Psoas muscle (tissue), 8 donors: ENCODE results near the gene SMIM29. TPM values are rescaled to one million over a fixed set of nuclear protein-coding genes. Genes with fewer than 3 reads are reported as not detected.

Experiments
- ATAC-seq, 4 donors: fragments of 200-7000 bp; cut with Tn5 transposase; one replicate each; pipeline ENCODE4 v1.9.1; 2020; ENCODE audit warnings: moderate library complexity in 3 of 4, mild to moderate bottlenecking in 2 of 4
- DNase-seq, 2 donors: peaks; one replicate each; pipeline ENCODE4 v3.0.0-alpha.2; 2020
- H3K27ac ChIP-seq: fragments of 200-600 bp; one replicate; pipeline ENCODE4 v1.8.0; 2022
- H3K27me3 ChIP-seq, 3 donors: fragments of 200-600 bp in 1 of 3; one replicate each; pipeline versions ENCODE4 v1.6.1 to v1.8.0; 2013 to 2022; ENCODE audit warnings: low read length in 2 of 3, mild to moderate bottlenecking in 2 of 3, moderate library complexity in 1 of 3; ENCODE audit not compliant: insufficient read depth in 3 of 3
- H3K36me3 ChIP-seq, 2 donors: fragments of 200-600 bp in 1 of 2; one replicate each; pipeline versions ENCODE4 v1.6.1 to v1.8.0; 2013 to 2022; ENCODE audit warnings: low read depth in 1 of 2, mild to moderate bottlenecking in 1 of 2, moderate library complexity in 1 of 2; ENCODE audit not compliant: insufficient read depth in 1 of 2
- H3K4me1 ChIP-seq: fragments of 200-600 bp; one replicate; pipeline ENCODE4 v1.8.0; 2022
- H3K4me3 ChIP-seq: fragments of 200-600 bp; one replicate; pipeline ENCODE4 v1.8.0; 2022; ENCODE audit warnings: mild to moderate bottlenecking
- H3K9me3 ChIP-seq: fragments of 200-600 bp; one replicate; pipeline ENCODE4 v1.8.0; 2022
- CTCF ChIP-seq: fragments of 200-600 bp; IDR thresholded peaks from one replicate; pipeline ENCODE4 v1.8.0; 2022; ENCODE audit warnings: antibody characterized with exemption
- WGBS, 3 donors: extraction: QIAGEN DNeasy Blood & Tissue Kit; methylation state at CpG; one replicate each; pipeline versions ENCODE4 v1.1.6 to v1.1.7; 2013; 5-methylcytosine and 5-hydroxymethylcytosine counted together
- intact Hi-C, 2 donors: fragments of 100-400 bp; cut with DNase I; formaldehyde crosslinking; loops; one replicate each; pipeline versions ENCODE4 v1.11.0 to v1.14.2; 2022
- polyA plus RNA-seq, 3 donors: library from polyadenylated mRNA; stranded (reverse); fragments of 200-250 nt; gene quantifications; one replicate each; pipeline ENCODE4 v1.2.3, GENCODE V29; 2013
- total RNA-seq, 4 donors: library from RNA; stranded (reverse); fragmentation: NEBNext Ultra II Directional in 2 of 4; extraction: Animal tissue kit (Norgen Biotek cat#: 25700) in 2 of 4; gene quantifications; one replicate each; pipeline versions ENCODE4 v1.2.1 to v1.2.4, GENCODE V29; 2021 to 2023
- donor health status: healthy with polysubstance abuse.
- donor health status: DM: no; HTN: no; CAD: no; lungs with moderate emphysema.
- donor health status: Bipolar disorder and iron deficiency.
- donor health status: healthy.
- donor health status: DM: yes; HTN: yes; CAD: no.
- donor health status: DM: no; HTN: no; CAD: no.
- donor health status: DM: no; HTN: no; CAD: no.
- donor health status: DM: yes; HTN: yes; CAD: no.

SMIM29 gene
- total and polyA plus RNA-seq, 7 donors: 14.4 to 100 (median 37.8) TPM

GRCh38 chr6:34226731-34227586 is 21.8 kb downstream of the SMIM29 start:
- Histone ChIP-seq H3K4me1 (peaks cover 12% of the 10 kb centered on the region), H3K27me3 (no peaks in the 10 kb centered on the region), H3K36me3 (no peaks in the 10 kb centered on the region), H3K9me3 (no peaks in the 10 kb centered on the region), H3K4me3 (no peak overlapping the region), H3K27ac (no peak overlapping the region)
- no peak for ATAC-seq
- peak in 1 of 2 donors; percentile 36 for DNase-seq
- no peak for TF ChIP-seq CTCF
- intact Hi-C loops: no loop called here
- 84% methylated on average over 14 to 15 of the region's 15 CpGs for WGBS, 3 donors

GRCh38 chr6:34226066-34226465 is 22.7 kb downstream of the SMIM29 start:
- TF ChIP-seq CTCF: no peak

DNA sequence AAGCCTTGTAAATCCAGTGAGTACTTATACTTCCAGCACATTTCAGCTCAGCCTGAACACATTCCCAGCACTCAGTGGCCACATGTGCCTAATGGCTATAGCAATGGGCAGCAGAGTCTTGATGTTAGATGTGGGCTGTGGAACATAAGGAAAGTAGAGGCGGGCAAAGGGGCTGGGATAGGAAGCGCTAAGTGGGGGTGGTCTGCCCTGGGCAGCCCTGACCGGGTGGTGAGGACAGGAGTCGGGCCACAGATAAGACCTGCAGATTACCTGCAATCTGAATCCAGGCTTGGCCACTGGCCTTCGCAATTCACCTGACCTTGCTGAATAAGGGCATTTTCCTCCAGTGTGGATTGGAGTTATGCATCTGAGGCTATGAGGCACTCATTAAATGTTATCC is 23.3 kb downstream of the SMIM29 start:
- no peak for ATAC-seq
- DNase-seq: peak in 1 of 2 donors; percentile 15
- Histone ChIP-seq H3K36me3 (no peaks in the 10 kb centered on the region), H3K27me3 (no peaks in the 10 kb centered on the region), H3K27ac (no peak overlapping the region), H3K9me3 (no peaks in the 10 kb centered on the region), H3K4me3 (no peak overlapping the region), H3K4me1 (peaks cover 12% of the 10 kb centered on the region)
- intact Hi-C loops: no loop called here
- 94 to 99% (median 98%) methylated on average over 5 of the region's 5 CpGs for WGBS, 3 donors
- no peak for TF ChIP-seq CTCF

More at GRCh38 chr6:34226066-34226465, 22.7 kb downstream of the SMIM29 start:
- Histone ChIP-seq H3K9me3 (no peaks in the 10 kb centered on the region), H3K27me3 (no peaks in the 10 kb centered on the region), H3K4me3 (no peak overlapping the region), H3K36me3 (no peaks in the 10 kb centered on the region), H3K4me1 (peaks cover 12% of the 10 kb centered on the region), H3K27ac (no peak overlapping the region)
- 79 to 87% (median 85%) methylated on average over 7 of the region's 7 CpGs for WGBS, 3 donors
- DNase-seq: peak in 1 of 2 donors; percentile 30
- intact Hi-C loops: no loop called here
- no peak for ATAC-seq

DNA sequence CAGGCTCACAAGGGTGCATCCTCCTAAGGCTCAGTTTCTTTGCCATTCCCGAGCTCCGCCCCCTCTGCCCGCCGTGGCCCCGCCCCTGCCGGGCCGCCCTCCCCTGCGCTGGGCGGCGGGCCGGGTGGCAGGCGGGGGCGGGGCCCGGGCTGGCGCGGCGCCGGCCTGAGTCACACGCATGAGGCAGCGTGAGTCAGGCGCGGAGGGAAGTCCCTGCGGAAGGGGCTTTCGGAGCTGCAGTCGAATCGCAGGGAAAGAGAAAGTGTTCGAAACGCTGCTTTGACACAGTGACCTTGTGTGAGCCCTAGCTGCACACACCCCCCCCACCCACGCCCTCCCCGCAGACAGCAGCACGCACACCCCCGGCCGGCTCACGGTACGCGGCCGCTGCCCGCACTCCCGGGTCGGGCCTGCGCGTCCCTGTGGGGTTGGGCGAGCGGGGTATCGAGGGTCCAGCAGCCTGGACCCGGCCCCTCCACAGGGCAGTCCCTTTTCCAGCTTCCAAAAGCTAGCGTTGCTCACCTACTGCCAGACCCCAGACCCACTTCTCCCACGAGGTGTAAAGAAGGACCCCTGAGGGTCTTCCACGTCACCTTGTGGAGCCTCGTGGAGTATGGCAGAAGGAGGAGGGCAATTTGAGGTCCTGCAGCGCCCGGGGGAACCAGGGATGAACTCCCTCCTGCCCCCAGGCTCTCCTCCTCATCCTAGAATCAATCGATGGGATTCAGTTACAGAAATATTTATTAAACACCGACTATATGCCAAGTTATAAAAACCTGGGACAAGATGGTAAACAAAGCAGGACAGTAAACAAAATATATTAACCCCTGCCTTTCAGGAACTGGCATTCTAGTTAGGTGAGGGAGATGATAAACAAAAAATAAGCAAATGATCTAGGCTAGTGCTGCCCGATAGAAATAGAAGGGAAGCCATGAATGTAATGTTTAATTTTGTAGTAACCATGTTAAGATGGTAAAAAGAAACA is 24.6 kb downstream of the SMIM29 start:
- intact Hi-C loops: loop anchor here in 1 of 2 donors (2.0 kb wide), 1 partner anchor 27 kb away; no protein-coding TSS in a partner anchor
- Histone ChIP-seq H3K4me3 (peak overlapping the region; percentile 76), H3K27ac (peak overlapping the region; percentile 96), H3K4me1 (peaks cover 12% of the 10 kb centered on the region), H3K27me3 (no peaks in the 10 kb centered on the region), H3K36me3 (no peaks in the 10 kb centered on the region), H3K9me3 (no peaks in the 10 kb centered on the region)
- no peak for TF ChIP-seq CTCF
- WGBS, 3 donors: 2% methylated on average over 54 to 55 of the region's 55 CpGs
- DNase-seq (peak; percentile 93 to 96), ATAC-seq (peak; percentile 96 to 98 (median 96))
